OCI-LY1 (cell line): ENCODE results near the gene SH3D21.

Experiments
- H2AFZ ChIP-seq: fragments of 200-600 bp; sonication (generic), shearing (Covaris generic); 2 replicates; pipeline ENCODE4 v1.6.0; 2014; ENCODE audit warnings: antibody characterized with exemption, mild to moderate bottlenecking, low read length
- H3F3A ChIP-seq: fragments of 200-600 bp; sonication (generic), shearing (Covaris generic); 2 replicates; pipeline ENCODE4 v1.6.0; 2014; ENCODE audit warnings: mild to moderate bottlenecking, antibody characterized with exemption, low read length, moderate library complexity; ENCODE audit not compliant: insufficient read depth
- H3K27ac ChIP-seq: fragments of 200-600 bp; sonication (generic); 2 replicates; pipeline ENCODE4 v1.5.1; 2014; ENCODE audit warnings: low read length, mixed run types, mild to moderate bottlenecking, low read depth; ENCODE audit not compliant: poor library complexity, severe bottlenecking
- H3K27me3 ChIP-seq: fragments of 200-600 bp; sonication (generic); 2 replicates; pipeline ENCODE4 v1.6.0; 2014; ENCODE audit warnings: antibody characterized with exemption, mild to moderate bottlenecking, low read length, moderate library complexity; ENCODE audit not compliant: insufficient read depth
- H3K36me3 ChIP-seq: fragments of 200-600 bp; sonication (generic); 2 replicates; pipeline ENCODE4 v1.6.1; 2014; ENCODE audit warnings: mild to moderate bottlenecking, antibody characterized with exemption, low read length, moderate library complexity, mixed read lengths; ENCODE audit not compliant: insufficient read depth
- H3K4me1 ChIP-seq: fragments of 200-600 bp; sonication (generic); 2 replicates; pipeline ENCODE4 v1.5.1; 2014; ENCODE audit warnings: mild to moderate bottlenecking, low read length, moderate library complexity; ENCODE audit not compliant: insufficient read depth, severe bottlenecking
- H3K4me2 ChIP-seq: fragments of 200-600 bp; sonication (generic), shearing (Covaris generic); 2 replicates; pipeline ENCODE4 v1.6.1; 2014; ENCODE audit warnings: low read length
- H3K4me3 ChIP-seq: fragments of 200-600 bp; sonication (generic); 2 replicates; pipeline ENCODE4 v1.5.1; 2014; ENCODE audit warnings: low read length, low read depth, mild to moderate bottlenecking, mixed read lengths; ENCODE audit not compliant: poor library complexity, severe bottlenecking
- H3K79me2 ChIP-seq: fragments of 200-600 bp; shearing (Covaris generic); 2 replicates; pipeline ENCODE4 v1.6.1; 2016; ENCODE audit warnings: mixed run types, low read length, mixed read lengths; ENCODE audit not compliant: insufficient read depth
- H3K9ac ChIP-seq: fragments of 200-600 bp; sonication (generic), shearing (Covaris generic); 2 replicates; pipeline ENCODE4 v1.6.1; 2014; ENCODE audit warnings: mild to moderate bottlenecking, low read length, mixed read lengths
- H3K9me2 ChIP-seq: fragments of 200-600 bp; sonication (generic), shearing (Covaris generic); 2 replicates; pipeline ENCODE4 v1.6.1; 2014; ENCODE audit warnings: low read depth, mild to moderate bottlenecking, low read length, mixed read lengths
- H3K9me3 ChIP-seq: fragments of 200-600 bp; shearing (Covaris generic); 2 replicates; pipeline ENCODE4 v1.6.1; 2014; ENCODE audit warnings: low read length, mixed read lengths
- H4K20me1 ChIP-seq: fragments of 200-600 bp; sonication (generic), shearing (Covaris generic); 2 replicates; pipeline ENCODE4 v1.6.0; 2016; ENCODE audit warnings: mild to moderate bottlenecking, low read length; ENCODE audit not compliant: insufficient read depth
- EZH2 ChIP-seq: fragments of 200-600 bp; sonication (generic), shearing (Covaris generic); IDR thresholded peaks from 2 replicates; pipeline ENCODE4 v1.8.0; 2017; ENCODE audit warnings: borderline replicate concordance, mixed run types, mild to moderate bottlenecking, antibody characterized with exemption, low read length, moderate library complexity, mixed read lengths
- TF ChIP-seq, protein P1 (sequence below): fragments of 200-600 bp; sonication (generic), shearing (Covaris generic); IDR thresholded peaks from 2 replicates; pipeline ENCODE4 v1.5.1; 2017; ENCODE audit warnings: mild to moderate bottlenecking, antibody characterized with exemption, low read length, moderate library complexity, mixed read lengths

Gene SH3D21

DNA sequence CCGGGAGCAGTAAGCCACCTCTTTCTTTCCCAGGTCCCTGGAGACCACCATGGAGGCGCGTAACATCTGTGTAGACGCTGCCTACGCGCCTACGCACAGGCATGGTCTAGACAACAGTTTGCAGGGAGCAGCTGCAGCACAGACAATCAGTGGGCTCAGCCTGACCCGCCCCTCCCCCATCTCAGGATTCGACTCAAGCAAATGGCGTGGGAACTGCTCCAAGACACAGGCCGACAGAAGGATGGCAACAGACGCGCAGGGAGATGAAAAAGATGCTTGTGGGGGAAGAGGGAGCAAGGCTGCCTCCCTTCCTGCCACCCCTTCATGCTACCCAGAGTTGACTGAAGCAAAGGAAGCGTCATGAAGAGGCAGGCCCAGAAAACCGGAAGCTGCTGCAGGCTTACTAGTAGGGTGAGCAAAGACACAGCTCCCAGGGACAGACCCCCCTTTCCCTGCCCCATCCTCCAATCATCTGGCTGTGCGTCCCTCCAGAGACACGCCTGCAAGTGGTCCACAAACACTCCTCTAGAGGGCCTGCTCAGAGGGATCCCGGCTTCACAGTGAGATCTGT, 60.0 kb downstream of the SH3D21 start:
- no peaks in the 10 kb centered on the region for H4K20me1 ChIP-seq
- H3K27me3 ChIP-seq = no peaks in the 10 kb centered on the region
- H3K36me3 ChIP-seq = peaks cover 50% of the 10 kb centered on the region; the same call in 1 of the 2 replicates
- no peak overlapping the region for H3K4me3 ChIP-seq
- TF ChIP-seq, protein P1, sequence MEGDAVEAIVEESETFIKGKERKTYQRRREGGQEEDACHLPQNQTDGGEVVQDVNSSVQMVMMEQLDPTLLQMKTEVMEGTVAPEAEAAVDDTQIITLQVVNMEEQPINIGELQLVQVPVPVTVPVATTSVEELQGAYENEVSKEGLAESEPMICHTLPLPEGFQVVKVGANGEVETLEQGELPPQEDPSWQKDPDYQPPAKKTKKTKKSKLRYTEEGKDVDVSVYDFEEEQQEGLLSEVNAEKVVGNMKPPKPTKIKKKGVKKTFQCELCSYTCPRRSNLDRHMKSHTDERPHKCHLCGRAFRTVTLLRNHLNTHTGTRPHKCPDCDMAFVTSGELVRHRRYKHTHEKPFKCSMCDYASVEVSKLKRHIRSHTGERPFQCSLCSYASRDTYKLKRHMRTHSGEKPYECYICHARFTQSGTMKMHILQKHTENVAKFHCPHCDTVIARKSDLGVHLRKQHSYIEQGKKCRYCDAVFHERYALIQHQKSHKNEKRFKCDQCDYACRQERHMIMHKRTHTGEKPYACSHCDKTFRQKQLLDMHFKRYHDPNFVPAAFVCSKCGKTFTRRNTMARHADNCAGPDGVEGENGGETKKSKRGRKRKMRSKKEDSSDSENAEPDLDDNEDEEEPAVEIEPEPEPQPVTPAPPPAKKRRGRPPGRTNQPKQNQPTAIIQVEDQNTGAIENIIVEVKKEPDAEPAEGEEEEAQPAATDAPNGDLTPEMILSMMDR = no peak
- no peak for TF ChIP-seq EZH2
- H3K27ac ChIP-seq = no peak overlapping the region
- no peak overlapping the region for H3K4me2 ChIP-seq
- peaks cover 22% of the 10 kb centered on the region for H3K4me1 ChIP-seq
- peaks cover 12% of the 10 kb centered on the region for H3K79me2 ChIP-seq
- no peak overlapping the region for H3K9ac ChIP-seq
- no peaks in the 10 kb centered on the region for H3K9me3 ChIP-seq
- H2AFZ ChIP-seq = no peak overlapping the region
- 0 out of 2 replicates have a peak, but pooled peaks cover 7% of the 10 kb centered on the region for H3F3A ChIP-seq
- H3K9me2 ChIP-seq = no peaks in the 10 kb centered on the region

DNA sequence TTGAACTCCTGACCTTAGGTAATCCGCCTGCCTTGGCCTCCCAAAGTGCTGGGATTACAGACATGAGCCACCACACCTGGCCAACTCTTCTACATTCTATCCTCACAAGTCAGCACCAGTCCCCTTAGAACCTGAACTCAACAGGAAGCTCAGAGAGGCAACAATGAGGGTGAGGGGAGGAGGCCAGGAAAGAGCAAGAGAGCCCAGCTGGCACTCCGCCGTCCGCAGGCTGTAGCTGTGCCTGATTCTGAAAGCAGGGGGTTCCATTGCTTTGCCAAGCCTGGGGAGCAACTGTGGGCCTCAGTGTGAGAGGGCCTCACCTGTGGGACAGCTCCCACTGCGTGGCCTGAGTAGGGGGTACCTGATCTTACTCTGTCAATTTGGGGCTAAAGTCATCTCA, 60.9 kb downstream of the SH3D21 start:
- no peaks in the 10 kb centered on the region for H3K9me3 ChIP-seq
- H3K79me2 ChIP-seq = peaks cover 12% of the 10 kb centered on the region
- H3K4me2 ChIP-seq = no peak overlapping the region
- peaks cover 31% of the 10 kb centered on the region for H3K4me1 ChIP-seq
- H3F3A ChIP-seq = 0 out of 2 replicates have a peak, but pooled peaks cover 7% of the 10 kb centered on the region
- TF ChIP-seq EZH2 = no peak
- TF ChIP-seq, protein P1 = no peak
- H4K20me1 ChIP-seq = no peaks in the 10 kb centered on the region
- H2AFZ ChIP-seq = no peak overlapping the region
- H3K27me3 ChIP-seq = no peaks in the 10 kb centered on the region
- H3K27ac ChIP-seq = no peak overlapping the region
- H3K9me2 ChIP-seq = no peaks in the 10 kb centered on the region
- H3K36me3 ChIP-seq = peaks cover 50% of the 10 kb centered on the region; the same call in 1 of the 2 replicates
- no peak overlapping the region for H3K4me3 ChIP-seq
- no peak overlapping the region for H3K9ac ChIP-seq

DNA sequence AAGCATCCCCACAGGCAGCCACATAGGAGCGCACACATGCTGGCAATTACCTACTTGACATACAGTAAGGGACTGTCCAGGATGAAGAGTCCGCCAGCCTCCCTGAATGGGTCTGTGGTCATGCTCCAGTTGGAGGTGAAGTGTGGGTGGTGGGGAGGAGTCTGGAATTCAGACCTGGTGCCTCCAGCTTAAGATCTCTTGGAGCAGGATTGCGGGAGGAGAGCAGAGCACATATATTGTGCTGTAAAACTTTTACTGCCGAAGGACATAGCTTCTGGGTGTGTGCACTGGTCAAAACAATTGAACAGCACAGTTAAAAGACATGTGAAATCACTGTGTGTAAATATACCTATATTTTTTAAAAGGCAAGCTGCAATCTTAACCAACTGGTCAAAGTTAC, 61.6 kb downstream of the SH3D21 start:
- Histone ChIP-seq H3K36me3 (peaks cover 43% of the 10 kb centered on the region; the same call in 1 of the 2 replicates), H3K4me1 (peaks cover 38% of the 10 kb centered on the region), H4K20me1 (no peaks in the 10 kb centered on the region), H3K9me3 (no peaks in the 10 kb centered on the region), H3K4me2 (no peak overlapping the region), H3K4me3 (no peak overlapping the region), H3K9me2 (no peaks in the 10 kb centered on the region), H3K79me2 (peaks cover 12% of the 10 kb centered on the region), H2AFZ (no peak overlapping the region), H3K9ac (no peak overlapping the region), H3K27me3 (no peaks in the 10 kb centered on the region), H3K27ac (no peak overlapping the region), H3F3A (0 out of 2 replicates have a peak, but pooled peaks cover 7% of the 10 kb centered on the region)
- TF ChIP-seq EZH2 = no peak
- TF ChIP-seq, protein P1 = no peak
